ENCODE results near the gene IFT88. TPM values are rescaled to one million over a fixed set of nuclear protein-coding genes. Genes with fewer than 3 reads are reported as not detected.

The IFT88 gene
- total and polyA plus RNA-seq, 2 of the 4 experiments (the other 2 are of a cell fraction): 5.5 to 8.6 TPM

GRCh38 chr13:20718958-20719566, 152.1 kb downstream of the IFT88 start:
- Histone ChIP-seq H3K23ac (ENCODE audit: low read depth, low read length) (no peak overlapping the region), H3K18ac (ENCODE audit: low read depth, low read length) (no peak overlapping the region), H2BK15ac (ENCODE audit: low read depth, low read length) (no peak overlapping the region), H3K9me3 (ENCODE audit: control insufficient read depth, insufficient read depth, low read length) (no peaks in the 10 kb centered on the region), H2BK5ac (ENCODE audit: low read depth, low read length, poor library complexity, severe bottlenecking) (no peak overlapping the region), H3K14ac (replicated peaks; ENCODE audit: low read depth, low read length) (no peak overlapping the region), H3K27me3 (ENCODE audit: control insufficient read depth, insufficient read depth, low read length) (peaks cover 9% of the 10 kb centered on the region), H4K5ac (ENCODE audit: low read depth, low read length) (no peak overlapping the region), H2AK5ac (ENCODE audit: low read depth, low read length) (no peak overlapping the region), H4K91ac (ENCODE audit: insufficient read depth, low read depth, low read length) (no peak overlapping the region), H3K9me1 (ENCODE audit: insufficient read depth, low read length) (peaks cover 6% of the 10 kb centered on the region; the same call in 1 of the 2 replicates), H3K4me3 (ENCODE audit: insufficient read depth, low read depth, low read length) (no peak overlapping the region), H3K9ac (ENCODE audit: low read depth, low read length) (no peak overlapping the region), H4K20me1 (ENCODE audit: insufficient read depth, low read length) (no peaks in the 10 kb centered on the region), H3K4ac (ENCODE audit: low read depth, low read length) (no peak overlapping the region), H2BK20ac (ENCODE audit: low read depth, low read length) (no peak overlapping the region), H2AFZ (replicated peaks; ENCODE audit: low read length, poor library complexity) (peak overlapping the region; percentile 33), H3K36me3 (ENCODE audit: control insufficient read depth, insufficient read depth, low read length) (no peaks in the 10 kb centered on the region), H3K79me1 (ENCODE audit: low read depth in 1 of 2, low read length in 2 of 2) (no peaks in the 10 kb centered on the region), H3K4me2 (ENCODE audit: low read depth, low read length) (no peak overlapping the region), H4K8ac (ENCODE audit: low read depth in 2 of 2, low read length in 2 of 2) (no peak overlapping the region), H3K56ac (ENCODE audit: extremely low read depth, insufficient read depth, low read length) (no peak overlapping the region), H2AK9ac (replicated peaks; ENCODE audit: low read depth, low read length, poor library complexity) (no peak overlapping the region), H3K27ac (ENCODE audit: insufficient read depth, low read length) (no peak overlapping the region), H2BK120ac (ENCODE audit: low read depth, low read length) (no peak overlapping the region), H3K4me1 (ENCODE audit: control insufficient read depth, insufficient read depth, low read length) (peaks cover 9% of the 10 kb centered on the region; the same call in 1 of the 2 replicates)
- in situ Hi-C loops (cut with MboI; ENCODE audit: low sequenced_read_pairs) (loop anchor here (5.0 to 25.0 kb wide), 2 partner anchors 203 to 532 kb away; partner anchors contain the start of gene GJB2), dilution Hi-C loops (cut with HindIII; ENCODE audit: low sequenced_read_pairs, unreplicated experiment) (no loop called here), intact Hi-C loops (cut with micrococcal nuclease) (no loop called here)
- ATAC-seq (ENCODE audit: low read depth) (no peak), DNase-seq (no peak)
- BruUV-seq (replicated peaks): no TSS peak
- CTCF ChIA-PET: no interaction called here
- TF ChIP-seq CEBPB (IDR thresholded peaks at IDR 0.05; ENCODE audit: low read depth, low read length): no peak
- WGBS, 2 experiments (ENCODE audit: extremely low coverage in 2 of 2, insufficient read length in 1 of 2): 84% methylated on average over 9 of the region's 12 CpGs; no CpG with 5 or more reads in 1 of the 2 experiments
- POLR2A ChIA-PET (ENCODE audit: unreplicated experiment): no interaction called here

Measured in IMR-90 (cell line).